Limb (tissue), 2 donors: Measurements from ENCODE around the gene HSD17B11.
A peak's percentile ranks its signal among the peaks of the same experiment; 100 is the strongest.
"Not testable (repeated sequence)": the region's sequence is repeated elsewhere in the genome, so short reads cannot be mapped to it uniquely, and the experiment has no call there.

Source experiments
- DNase-seq, 2 donors: peaks; one replicate each; pipeline ENCODE4 v3.0.0-alpha.2; 2016; ENCODE audit errors: extremely low spot score in 2 of 2

Gene HSD17B11

DNA sequence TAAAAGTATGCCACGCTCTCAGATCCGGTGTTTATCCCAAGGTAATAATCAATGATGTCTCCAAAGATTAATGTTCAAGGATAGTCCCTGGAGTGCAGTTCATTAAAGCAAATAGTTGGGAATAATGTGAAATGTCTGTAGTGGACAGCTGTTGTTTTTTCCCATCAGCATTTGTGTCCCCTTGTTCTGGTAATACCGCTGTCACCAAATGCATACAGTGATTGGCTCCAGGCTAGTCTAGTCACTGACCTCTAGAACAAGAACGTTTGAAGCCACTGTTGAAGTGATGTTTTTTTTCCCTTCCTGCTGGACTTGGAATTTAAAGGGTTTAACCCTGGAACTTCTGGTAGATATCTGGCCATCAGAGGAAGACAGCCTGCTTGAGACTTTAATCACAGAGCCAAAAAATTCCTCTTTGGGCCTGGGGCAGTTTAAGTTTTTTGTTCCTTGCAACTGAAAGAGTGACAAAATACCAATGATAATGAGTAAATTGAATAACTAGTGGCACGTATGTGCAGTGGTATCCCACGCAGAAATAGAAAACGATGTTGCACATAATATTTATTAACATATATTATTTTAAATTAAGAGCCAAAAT is 30.6 kb downstream of the HSD17B11 start:
- no peak for DNase-seq

GRCh38 chr4:87359258-87359657 is 31.7 kb downstream of the HSD17B11 start:
- DNase-seq = no peak

GRCh38 chr4:87356832-87357526 is 34.0 kb downstream of the HSD17B11 start:
- no peak for DNase-seq

GRCh38 chr4:87354168-87355102 is 36.6 kb downstream of the HSD17B11 start:
- no peak for DNase-seq

DNA sequence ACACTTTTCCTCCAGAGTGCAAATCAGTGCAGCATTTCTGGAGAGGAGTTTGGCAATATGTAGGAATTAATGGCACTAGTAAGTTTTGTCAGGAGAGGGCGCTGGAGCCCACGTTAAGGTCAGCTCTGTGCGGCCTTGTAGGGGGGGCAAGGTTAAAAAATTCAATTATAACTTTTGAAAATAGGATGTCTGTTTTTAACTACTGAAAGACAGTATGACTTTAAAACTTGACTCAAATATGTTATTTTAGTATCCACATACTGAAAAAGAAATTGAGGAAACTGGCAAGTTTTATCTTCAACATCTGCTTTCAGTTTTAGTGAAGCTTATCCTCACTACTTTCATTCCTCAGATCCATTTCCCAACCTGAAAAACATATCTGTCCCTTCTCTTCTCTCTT is 37.4 kb downstream of the HSD17B11 start:
- peak; percentile 27 to 44 for DNase-seq

DNA sequence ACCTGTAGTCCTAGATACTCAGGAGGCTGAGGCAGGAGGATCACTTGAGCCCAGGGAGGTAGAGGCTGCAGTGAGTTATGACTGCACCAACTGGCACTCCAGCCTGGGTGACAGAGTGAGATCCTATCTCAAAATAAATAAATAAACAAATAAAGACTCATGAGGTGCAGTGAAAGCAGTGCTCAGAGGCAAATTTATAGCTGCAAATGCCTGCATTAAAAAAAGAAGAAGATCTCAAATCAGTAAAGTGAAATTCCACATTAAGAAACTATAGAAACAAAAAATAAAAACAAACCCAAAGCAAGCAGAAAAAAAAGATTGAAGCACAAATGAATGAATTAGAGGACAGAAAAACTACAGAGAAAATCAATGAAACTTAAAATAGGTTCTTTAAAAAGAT is 45.8 kb downstream of the HSD17B11 start:
- DNase-seq = no peak

GRCh38 chr4:87342872-87343271 is 48.1 kb downstream of the HSD17B11 start:
- DNase-seq = no peak

DNA sequence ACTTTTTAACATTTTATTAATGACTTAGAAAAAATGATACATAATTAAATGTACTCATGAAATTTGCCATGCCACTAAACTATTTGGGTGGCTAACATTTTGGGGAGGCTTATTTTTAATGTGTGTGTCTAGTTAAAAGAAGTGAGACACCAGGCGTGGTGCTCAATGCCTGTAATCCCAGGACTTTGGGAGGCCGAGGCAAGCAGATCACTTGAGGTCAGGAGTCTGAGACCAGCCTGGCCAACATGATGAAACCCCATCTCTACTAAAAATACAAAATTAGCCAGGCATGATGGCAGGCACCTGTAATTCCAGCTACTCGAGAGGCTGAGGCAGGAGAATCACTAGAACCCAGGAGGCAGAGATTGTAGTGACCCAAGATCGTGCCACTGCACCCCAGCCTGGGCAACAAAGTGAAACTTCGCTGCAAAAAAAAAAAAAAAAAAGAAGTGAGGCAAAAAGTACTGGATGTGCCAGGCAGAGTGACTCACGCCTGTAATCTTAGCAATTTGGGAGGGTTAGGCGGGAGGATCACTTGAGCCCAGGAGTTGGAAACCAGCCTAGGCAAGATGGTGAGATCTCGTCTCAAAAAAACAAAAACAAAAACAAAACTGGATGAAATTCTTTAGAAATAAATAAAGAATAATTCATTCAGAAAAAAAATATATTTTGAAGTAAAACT is 48.9 kb downstream of the HSD17B11 start:
- not testable (repeated sequence) for DNase-seq

GRCh38 chr4:87339440-87339839 is 51.5 kb downstream of the HSD17B11 start:
- no peak for DNase-seq

DNA sequence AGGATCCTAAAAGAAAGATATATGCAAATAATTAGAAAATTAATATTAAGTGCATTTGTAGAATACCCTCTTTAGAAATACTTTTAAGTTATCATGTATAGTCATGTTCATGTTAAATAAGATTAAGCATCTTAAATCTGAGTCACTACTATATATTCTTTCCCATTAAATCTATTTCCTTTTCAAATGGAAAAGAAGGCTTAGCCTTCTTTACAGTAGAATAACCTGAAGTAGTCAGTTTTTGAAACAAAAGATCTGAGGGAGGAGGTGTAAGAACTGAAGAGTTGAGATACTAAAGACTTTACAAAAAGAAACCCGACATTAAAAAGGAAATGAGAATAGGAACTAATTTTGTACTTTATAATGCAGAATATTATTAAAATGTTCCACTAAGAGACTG is 53.6 kb downstream of the HSD17B11 start:
- no peak for DNase-seq

- no peak for DNase-seq
These were observed 57.7 kb downstream of the HSD17B11 start for GRCh38 chr4:87333267-87333666.

DNA sequence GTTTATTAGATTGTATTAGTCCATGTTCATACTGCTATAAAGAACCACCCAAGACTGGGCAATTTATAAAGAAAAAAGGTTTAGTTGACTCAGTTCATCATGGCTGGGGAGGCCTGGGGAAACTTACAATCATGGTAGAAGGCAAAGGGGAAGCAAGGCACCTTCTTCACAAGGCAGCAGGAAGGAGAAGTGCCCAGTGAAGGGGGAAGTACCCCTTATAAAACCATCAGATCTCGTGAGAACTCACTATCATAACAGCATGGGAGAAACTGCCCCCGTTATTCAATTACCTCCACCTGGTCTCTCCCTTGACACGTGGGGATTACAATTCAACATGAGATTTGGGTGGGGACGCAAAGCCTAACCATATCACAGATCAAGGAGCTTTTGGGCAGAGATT is 60.2 kb downstream of the HSD17B11 start:
- DNase-seq = no peak

- DNase-seq = no peak
These were observed 63.9 kb downstream of the HSD17B11 start for GRCh38 chr4:87327136-87327535.

DNA sequence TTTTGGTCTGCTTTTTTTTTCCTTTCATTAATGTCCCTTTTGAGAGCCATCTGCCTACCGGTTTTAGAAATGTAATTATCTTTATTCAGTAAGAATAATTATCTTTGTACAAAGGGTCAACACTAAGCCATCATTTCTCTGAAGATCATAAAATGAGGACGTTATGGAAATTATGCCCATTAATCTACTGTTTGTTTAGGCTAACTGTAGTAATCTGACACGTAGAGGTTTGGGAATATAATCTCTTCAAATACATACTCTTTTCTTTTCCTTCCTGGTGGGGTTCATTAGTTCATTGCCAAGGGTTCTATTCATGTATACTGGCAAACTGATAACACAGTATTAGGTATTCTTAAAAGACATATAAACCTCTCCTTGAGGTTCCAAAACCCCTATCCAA is 64.5 kb downstream of the HSD17B11 start:
- no peak for DNase-seq

- no peak for DNase-seq
These were observed 68.2 kb downstream of the HSD17B11 start, which contains the start of gene HSD17B13 for GRCh38 chr4:87322754-87323153. Gene HSD17B13 (minus strand): TSS chr4:87322882. CDS start chr4:87322841, 41 bp downstream.

DNA sequence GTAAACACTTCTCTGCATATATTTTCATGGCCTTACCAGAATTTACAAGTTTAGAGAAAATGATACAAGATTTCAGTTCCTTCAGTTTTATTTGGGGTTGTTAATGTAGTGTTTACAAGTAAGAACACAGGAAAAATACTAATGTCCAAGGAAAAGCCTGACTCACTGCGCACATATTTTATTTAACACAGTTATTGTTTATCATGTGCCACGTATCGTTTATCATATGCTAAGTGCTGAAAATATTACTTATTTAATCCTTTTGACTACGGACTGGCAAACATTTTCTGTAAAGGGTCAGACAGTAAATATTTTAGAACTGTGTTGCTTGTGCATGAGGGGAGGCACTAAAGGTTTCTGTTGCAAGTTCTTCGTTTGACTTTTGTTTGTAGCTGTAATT is 69.1 kb downstream of the HSD17B11 start:
- no peak for DNase-seq

DNA sequence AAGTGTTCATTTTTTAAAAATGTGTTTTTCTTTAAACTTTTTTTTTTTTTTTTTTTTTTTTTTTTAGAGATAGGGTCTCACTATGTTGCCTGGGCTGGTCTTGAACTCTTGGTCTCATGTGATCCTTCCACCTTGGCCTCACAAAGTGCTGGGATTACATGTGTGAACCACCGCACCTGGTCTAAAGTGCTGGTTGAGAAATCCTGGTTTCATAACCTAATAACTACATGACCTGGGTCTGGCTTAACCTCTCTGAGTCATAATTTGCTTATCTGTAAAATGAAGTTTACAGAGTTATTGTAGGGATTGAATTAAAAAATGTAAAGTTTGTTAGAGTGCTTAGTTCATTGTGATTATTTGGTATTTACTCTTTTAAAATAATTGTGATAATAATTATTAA is 73.5 kb downstream of the HSD17B11 start:
- DNase-seq = no peak

DNA sequence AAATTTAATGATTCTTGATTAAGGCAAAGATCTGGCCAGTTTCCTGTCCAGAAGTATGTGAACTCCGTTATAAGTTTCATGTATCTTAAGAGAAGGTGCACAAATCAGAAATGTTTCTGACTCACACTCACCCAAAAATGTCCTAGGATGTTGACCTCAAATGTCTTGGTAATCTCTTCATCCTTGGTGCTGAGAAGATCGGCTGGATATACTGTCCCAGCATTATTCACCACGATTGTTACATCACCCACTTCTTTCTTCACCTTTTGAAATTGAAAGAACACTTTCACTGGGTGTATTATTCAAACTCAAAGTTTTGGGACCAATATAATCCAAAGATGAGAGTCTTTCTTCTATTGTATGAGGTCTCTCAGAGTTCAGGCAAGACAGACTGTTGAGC is 74.0 kb downstream of the HSD17B11 start:
- DNase-seq = no peak

GRCh38 chr4:87315000-87315399 is 76.0 kb downstream of the HSD17B11 start:
- DNase-seq = not testable (repeated sequence)

DNA sequence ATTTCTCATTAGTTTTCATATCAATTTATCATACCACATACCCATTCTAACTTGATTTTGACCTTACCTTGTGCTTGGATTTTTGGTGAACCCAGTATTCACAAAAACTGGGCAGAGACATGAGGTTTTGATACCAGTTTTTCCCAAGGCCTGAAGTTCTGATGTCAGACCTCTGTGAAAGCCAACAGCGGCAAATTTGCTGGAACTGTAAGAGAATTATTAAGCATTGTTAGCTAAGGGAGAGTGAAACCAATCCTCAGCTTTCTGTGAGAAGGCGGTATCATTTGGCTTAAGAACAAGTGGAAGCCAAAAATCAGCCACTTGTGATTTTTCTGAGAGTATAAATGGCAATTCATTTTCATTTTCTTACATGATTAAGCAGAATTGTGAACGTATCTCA is 77.2 kb downstream of the HSD17B11 start:
- no peak for DNase-seq

- DNase-seq = no peak
These were observed 79.3 kb downstream of the HSD17B11 start for GRCh38 chr4:87311684-87312083.
